Measurements from ENCODE around the gene INTS6. TPM values are rescaled to one million over a fixed set of nuclear protein-coding genes. Genes with fewer than 3 reads are reported as not detected.
"Not testable (repeated sequence)": the region's sequence is repeated elsewhere in the genome, so short reads cannot be mapped to it uniquely, and the experiment has no call there.

INTS6 gene
- total and polyA plus RNA-seq, 2 donors from 2014 or later = 8.3 to 31.0 TPM

GRCh38 chr13:51416107-51416506 is 36.7 kb downstream of the INTS6 start:
- no peak overlapping the region for H3K4me3 ChIP-seq (ENCODE audit: low read length in 3 of 3)
- intact Hi-C loops (cut with DNase I) = no loop called here
- no peak overlapping the region for H3K27ac ChIP-seq (ENCODE audit: low read depth in 2 of 2, low read length in 2 of 2)
- H3K9ac ChIP-seq (ENCODE audit: low read length in 3 of 3) = no peak overlapping the region
- DNase-seq (no peak), FAIRE-seq (no peak)
- TF ChIP-seq CTCF (IDR thresholded peaks at IDR 0.05; ENCODE audit: borderline replicate concordance, extremely low read depth, insufficient read depth) = no peak
- peaks cover 0 to 2% (median 0%) of the 10 kb centered on the region in 3 donors for H3K36me3 ChIP-seq (ENCODE audit: control insufficient read depth in 2 of 3, insufficient read depth in 3 of 3, low read length in 3 of 3)
- no peaks in the 10 kb centered on the region for H3K4me1 ChIP-seq (ENCODE audit: control insufficient read depth in 2 of 3, insufficient read depth in 2 of 3, low read depth in 1 of 3, low read length in 3 of 3)
- H3K27me3 ChIP-seq (ENCODE audit: control insufficient read depth, insufficient read depth, low read length) = no peaks in the 10 kb centered on the region
- H3K9me3 ChIP-seq (ENCODE audit: control insufficient read depth in 2 of 3, insufficient read depth in 1 of 3, low read length in 3 of 3) = no peaks in the 10 kb centered on the region

- H3K9ac ChIP-seq (ENCODE audit: low read length in 3 of 3); H3K27me3 ChIP-seq (ENCODE audit: control insufficient read depth, insufficient read depth, low read length); H3K9me3 ChIP-seq (ENCODE audit: control insufficient read depth in 2 of 3, insufficient read depth in 1 of 3, low read length in 3 of 3); intact Hi-C loops (cut with DNase I); FAIRE-seq; H3K4me3 ChIP-seq (ENCODE audit: low read length in 3 of 3); H3K4me1 ChIP-seq (ENCODE audit: control insufficient read depth in 2 of 3, insufficient read depth in 2 of 3, low read depth in 1 of 3, low read length in 3 of 3); H3K27ac ChIP-seq (ENCODE audit: low read depth in 2 of 2, low read length in 2 of 2); H3K36me3 ChIP-seq (ENCODE audit: control insufficient read depth in 2 of 3, insufficient read depth in 3 of 3, low read length in 3 of 3); DNase-seq: not testable (repeated sequence)
Measured at GRCh38 chr13:51415339-51415738, 37.5 kb downstream of the INTS6 start.

GRCh38 chr13:51412431-51412830 is 40.4 kb downstream of the INTS6 start:
- H3K9ac ChIP-seq (ENCODE audit: low read length in 3 of 3) = no peak overlapping the region
- no peak overlapping the region for H3K27ac ChIP-seq (ENCODE audit: low read depth in 2 of 2, low read length in 2 of 2)
- intact Hi-C loops (cut with DNase I) = no loop called here
- H3K36me3 ChIP-seq (ENCODE audit: control insufficient read depth in 2 of 3, insufficient read depth in 3 of 3, low read length in 3 of 3) = no peaks in the 10 kb centered on the region
- H3K4me3 ChIP-seq (ENCODE audit: low read length in 3 of 3) = no peak overlapping the region
- no peaks in the 10 kb centered on the region for H3K27me3 ChIP-seq (ENCODE audit: control insufficient read depth, insufficient read depth, low read length)
- H3K9me3 ChIP-seq (ENCODE audit: control insufficient read depth in 2 of 3, insufficient read depth in 1 of 3, low read length in 3 of 3) = no peaks in the 10 kb centered on the region
- TF ChIP-seq CTCF (IDR thresholded peaks at IDR 0.05; ENCODE audit: borderline replicate concordance, extremely low read depth, insufficient read depth) = no peak
- no peaks in the 10 kb centered on the region for H3K4me1 ChIP-seq (ENCODE audit: control insufficient read depth in 2 of 3, insufficient read depth in 2 of 3, low read depth in 1 of 3, low read length in 3 of 3)
- DNase-seq (no peak), FAIRE-seq (no peak)

- DNase-seq = no peak
- Histone ChIP-seq H3K4me1 (ENCODE audit: control insufficient read depth in 2 of 3, insufficient read depth in 2 of 3, low read depth in 1 of 3, low read length in 3 of 3) (no peaks in the 10 kb centered on the region), H3K9ac (ENCODE audit: low read length in 3 of 3) (no peak overlapping the region), H3K9me3 (ENCODE audit: control insufficient read depth in 2 of 3, insufficient read depth in 1 of 3, low read length in 3 of 3) (no peaks in the 10 kb centered on the region), H3K4me3 (ENCODE audit: low read length in 3 of 3) (no peak overlapping the region), H3K36me3 (ENCODE audit: control insufficient read depth in 2 of 3, insufficient read depth in 3 of 3, low read length in 3 of 3) (no peaks in the 10 kb centered on the region), H3K27ac (ENCODE audit: low read depth in 2 of 2, low read length in 2 of 2) (no peak overlapping the region), H3K27me3 (ENCODE audit: control insufficient read depth, insufficient read depth, low read length) (no peaks in the 10 kb centered on the region)
- TF ChIP-seq CTCF (IDR thresholded peaks at IDR 0.05; ENCODE audit: borderline replicate concordance, extremely low read depth, insufficient read depth) = no peak
- no peak for FAIRE-seq
- intact Hi-C loops (cut with DNase I) = no loop called here
Measured at GRCh38 chr13:51405176-51405575, 47.7 kb downstream of the INTS6 start.
